WTC11 (cell line): ENCODE measurements around the gene TNFAIP3. TPM values are rescaled to one million over a fixed set of nuclear protein-coding genes. Genes with fewer than 3 reads are reported as not detected.

ENCODE experiments used
- ATAC-seq: fragments of 200-7000 bp; cut with Tn5 transposase; 2 replicates; pipeline ENCODE4 v1.10.0; 2021; ENCODE audit warnings: mild to moderate bottlenecking, moderate library complexity
- CTCF ChIA-PET: fragments of 300-600 bp; sonication (Branson Sonifier 250); formaldehyde crosslinking; loops from one replicate; lab custom pipeline; 2021; ENCODE audit warnings: antibody characterized with exemption; lab: Charles Lee
- POLR2A ChIA-PET: fragments of 350-600 bp; sonication (Branson Sonifier 250); formaldehyde crosslinking; loops from one replicate; lab custom pipeline; 2021; ENCODE audit warnings: antibody characterized with exemption; lab: Charles Lee
- DNase-seq: peaks from one replicate; pipeline ENCODE4 v3.0.0; 2021; ENCODE audit warnings: low spot score
- H3K27ac Mint-ChIP-seq: 2 replicates; pipeline ENCODE4 v1.8.0; 2021; ENCODE audit warnings: mixed read lengths
- H3K27me3 Mint-ChIP-seq: 2 replicates; pipeline ENCODE4 v1.8.0; 2021; ENCODE audit warnings: low read depth, mild to moderate bottlenecking, moderate library complexity, mixed read lengths
- H3K36me3 Mint-ChIP-seq: 2 replicates; pipeline ENCODE4 v1.8.0; 2021; ENCODE audit warnings: mixed read lengths
- H3K4me1 Mint-ChIP-seq: 2 replicates; pipeline ENCODE4 v1.8.0; 2022; ENCODE audit warnings: mixed read lengths
- H3K4me3 Mint-ChIP-seq: 2 replicates; pipeline ENCODE4 v1.8.0; 2021; ENCODE audit warnings: mild to moderate bottlenecking, moderate library complexity, mixed read lengths
- H3K9me3 Mint-ChIP-seq: 2 replicates; pipeline ENCODE4 v1.8.0; 2021; ENCODE audit warnings: mixed read lengths
- ARID4B ChIP-seq: sonication (generic); formaldehyde crosslinking; IDR thresholded peaks from 2 replicates; pipeline ENCODE4 v1.8.0; 2023; ENCODE audit warnings: missing genetic modification reagents, mild to moderate bottlenecking, borderline replicate concordance
- CBFB ChIP-seq: sonication (generic); formaldehyde crosslinking; IDR thresholded peaks from 2 replicates; pipeline ENCODE4 v1.8.1; 2022; ENCODE audit warnings: mild to moderate bottlenecking, low read depth, missing genetic modification reagents
- FOXP1 ChIP-seq: sonication (generic); formaldehyde crosslinking; IDR thresholded peaks from 2 replicates; pipeline ENCODE4 v1.8.0; 2022; ENCODE audit warnings: missing genetic modification reagents, mild to moderate bottlenecking, moderate library complexity, borderline replicate concordance
- GABPB1 ChIP-seq: sonication (generic); formaldehyde crosslinking; IDR thresholded peaks from 2 replicates; pipeline ENCODE4 v1.8.1; 2023; ENCODE audit warnings: mild to moderate bottlenecking, missing genetic modification reagents
- IRF2 ChIP-seq: sonication (generic); formaldehyde crosslinking; IDR thresholded peaks from 2 replicates; pipeline ENCODE4 v1.8.0; 2022; ENCODE audit warnings: low read depth, missing genetic modification reagents, borderline replicate concordance
- NR1H2 ChIP-seq: sonication (generic); formaldehyde crosslinking; IDR thresholded peaks from 2 replicates; pipeline ENCODE4 v1.9.0; 2021; ENCODE audit warnings: mild to moderate bottlenecking, moderate library complexity, missing genetic modification reagents
- SMAD3 ChIP-seq: sonication (generic); formaldehyde crosslinking; IDR thresholded peaks from 2 replicates; pipeline ENCODE4 v1.8.0; 2022; ENCODE audit warnings: missing genetic modification reagents, mild to moderate bottlenecking, borderline replicate concordance
- STAT6 ChIP-seq: sonication (generic); formaldehyde crosslinking; conservative IDR thresholded peaks from 2 replicates; pipeline ENCODE4 v1.8.1; 2023; ENCODE audit warnings: mild to moderate bottlenecking, low read depth, missing genetic modification reagents, moderate library complexity
- total RNA-seq: library from RNA; stranded (reverse); gene quantifications from 3 replicates; pipeline ENCODE4 v1.2.3, GENCODE V29; 2021
- TF ChIP-seq, protein P1 (sequence below): sonication (generic); formaldehyde crosslinking; IDR thresholded peaks from 2 replicates; pipeline ENCODE4 v1.8.0; 2022; ENCODE audit warnings: missing genetic modification reagents
- TF ChIP-seq, protein P2 (sequence below): sonication (generic); formaldehyde crosslinking; IDR thresholded peaks from 2 replicates; pipeline ENCODE4 v1.8.0; 2023; ENCODE audit warnings: missing genetic modification reagents

Gene TNFAIP3
- total RNA-seq, 1 experiment from 2014 or later: 4.2 TPM

GRCh38 chr6:137903274-137903932 is 36.3 kb downstream of the TNFAIP3 start:
- Mint-ChIP-seq H3K27ac (no peak overlapping the region), H3K4me1 (no peaks in the 10 kb centered on the region), H3K9me3 (no peaks in the 10 kb centered on the region), H3K36me3 (no peaks in the 10 kb centered on the region), H3K27me3 (no peaks in the 10 kb centered on the region), H3K4me3 (no peak overlapping the region)
- ATAC-seq: no peak
- CTCF ChIA-PET: no interaction called here
- no peak for DNase-seq
- POLR2A ChIA-PET: no interaction called here
- no peak for TF ChIP-seq IRF2 (CRISPR knock-in tag)
- no peak for TF ChIP-seq STAT6 (CRISPR knock-in tag)

DNA sequence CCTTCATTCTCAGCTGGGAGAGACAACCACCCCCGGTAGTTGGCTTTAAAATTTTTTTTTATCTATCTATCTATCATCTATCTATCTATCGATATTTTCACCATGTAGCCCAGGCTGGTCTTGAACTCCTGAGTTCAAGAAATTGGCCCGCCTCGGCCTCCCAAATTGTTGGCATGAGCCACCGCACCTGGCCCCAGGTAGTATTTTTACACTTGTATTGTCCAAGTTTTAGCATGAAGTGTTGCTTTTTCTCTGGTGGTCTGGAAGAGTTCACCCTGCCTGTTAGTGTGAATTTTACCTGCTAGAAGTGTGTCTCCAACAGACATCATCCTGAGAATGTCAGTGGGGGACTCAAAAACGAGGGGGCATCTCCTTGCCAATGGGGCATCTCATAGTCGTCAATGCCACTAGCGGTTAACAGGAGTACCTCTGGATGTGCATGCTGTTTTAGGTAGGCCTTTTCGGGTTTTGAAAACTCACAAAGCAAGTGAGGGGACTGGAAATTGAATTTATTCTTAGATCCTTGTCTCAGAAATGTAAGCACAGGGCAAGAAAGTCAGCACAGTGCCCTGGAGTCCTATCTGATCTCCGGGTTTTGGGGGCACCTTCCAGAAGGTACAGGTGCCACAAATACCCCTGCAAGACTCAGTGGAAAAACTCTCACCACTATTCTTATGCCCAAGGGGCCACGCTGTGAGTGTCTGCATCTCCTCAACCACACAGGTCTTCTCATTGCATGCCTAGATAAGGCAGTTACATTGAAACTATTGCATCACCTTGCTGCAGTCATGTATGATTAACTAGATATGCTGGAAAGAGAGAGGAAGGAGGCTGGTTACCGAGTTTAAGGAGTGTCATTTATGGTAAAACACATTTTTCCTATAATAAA is 37.1 kb downstream of the TNFAIP3 start:
- Mint-ChIP-seq H3K36me3 (no peaks in the 10 kb centered on the region), H3K27me3 (no peaks in the 10 kb centered on the region), H3K9me3 (no peaks in the 10 kb centered on the region), H3K27ac (0 out of 2 replicates have a peak overlapping the region, but pooled peaks have one; percentile 28), H3K4me3 (no peak overlapping the region), H3K4me1 (no peaks in the 10 kb centered on the region)
- ATAC-seq: no peak
- no peak for DNase-seq
- no peak for TF ChIP-seq SMAD3 (CRISPR knock-in tag)
- peak; percentile 97 for TF ChIP-seq GABPB1 (CRISPR knock-in tag)
- POLR2A ChIA-PET: no interaction called here
- CTCF ChIA-PET: no interaction called here

DNA sequence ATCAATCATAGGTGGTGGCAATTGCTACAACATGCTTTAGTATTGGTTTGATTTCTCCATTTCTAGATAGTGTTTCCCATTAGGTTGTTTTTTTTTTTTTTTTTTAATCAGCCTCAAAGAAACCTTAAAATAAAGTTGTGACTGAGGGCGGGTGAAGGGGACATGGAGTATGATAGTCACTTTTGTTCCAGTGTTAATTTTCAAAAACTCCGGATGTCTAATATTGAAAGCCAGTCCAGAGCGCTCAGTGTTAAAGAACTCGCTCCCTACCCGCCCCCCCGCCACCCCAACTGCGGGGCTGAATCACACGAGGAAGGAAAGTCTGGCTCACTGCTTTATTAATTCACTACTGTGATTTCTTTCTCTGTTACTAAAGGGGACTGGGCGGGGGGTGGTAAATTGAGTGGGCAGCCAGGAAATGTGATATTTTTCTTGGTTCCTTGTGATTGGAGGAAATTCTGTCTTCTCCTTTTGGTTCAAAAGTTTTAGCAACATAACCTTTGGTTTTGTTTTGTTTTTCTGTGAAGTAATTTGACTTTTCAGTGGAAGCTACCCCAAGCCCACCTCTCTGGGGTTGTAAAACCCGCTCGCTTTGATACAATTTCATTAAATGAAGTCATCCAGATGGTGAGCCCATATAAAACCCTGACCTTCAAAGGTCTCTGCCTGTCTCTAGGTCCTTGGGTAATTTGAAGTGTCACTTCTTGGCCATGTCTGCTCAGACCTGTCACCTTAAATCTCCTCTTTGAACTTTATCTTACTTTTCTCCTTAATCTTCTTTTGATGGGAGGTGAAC is 38.0 kb downstream of the TNFAIP3 start:
- ChIA-PET CTCF (no interaction called here), POLR2A (no interaction called here)
- H3K27ac Mint-ChIP-seq: no peak overlapping the region
- H3K9me3 Mint-ChIP-seq: no peaks in the 10 kb centered on the region
- ATAC-seq (no peak), DNase-seq (no peak)
- no peaks in the 10 kb centered on the region for H3K36me3 Mint-ChIP-seq
- no peak for TF ChIP-seq FOXP1 (CRISPR knock-in tag)
- no peak for TF ChIP-seq NR1H2
- TF ChIP-seq CBFB (CRISPR knock-in tag): no peak
- TF ChIP-seq, protein P1, sequence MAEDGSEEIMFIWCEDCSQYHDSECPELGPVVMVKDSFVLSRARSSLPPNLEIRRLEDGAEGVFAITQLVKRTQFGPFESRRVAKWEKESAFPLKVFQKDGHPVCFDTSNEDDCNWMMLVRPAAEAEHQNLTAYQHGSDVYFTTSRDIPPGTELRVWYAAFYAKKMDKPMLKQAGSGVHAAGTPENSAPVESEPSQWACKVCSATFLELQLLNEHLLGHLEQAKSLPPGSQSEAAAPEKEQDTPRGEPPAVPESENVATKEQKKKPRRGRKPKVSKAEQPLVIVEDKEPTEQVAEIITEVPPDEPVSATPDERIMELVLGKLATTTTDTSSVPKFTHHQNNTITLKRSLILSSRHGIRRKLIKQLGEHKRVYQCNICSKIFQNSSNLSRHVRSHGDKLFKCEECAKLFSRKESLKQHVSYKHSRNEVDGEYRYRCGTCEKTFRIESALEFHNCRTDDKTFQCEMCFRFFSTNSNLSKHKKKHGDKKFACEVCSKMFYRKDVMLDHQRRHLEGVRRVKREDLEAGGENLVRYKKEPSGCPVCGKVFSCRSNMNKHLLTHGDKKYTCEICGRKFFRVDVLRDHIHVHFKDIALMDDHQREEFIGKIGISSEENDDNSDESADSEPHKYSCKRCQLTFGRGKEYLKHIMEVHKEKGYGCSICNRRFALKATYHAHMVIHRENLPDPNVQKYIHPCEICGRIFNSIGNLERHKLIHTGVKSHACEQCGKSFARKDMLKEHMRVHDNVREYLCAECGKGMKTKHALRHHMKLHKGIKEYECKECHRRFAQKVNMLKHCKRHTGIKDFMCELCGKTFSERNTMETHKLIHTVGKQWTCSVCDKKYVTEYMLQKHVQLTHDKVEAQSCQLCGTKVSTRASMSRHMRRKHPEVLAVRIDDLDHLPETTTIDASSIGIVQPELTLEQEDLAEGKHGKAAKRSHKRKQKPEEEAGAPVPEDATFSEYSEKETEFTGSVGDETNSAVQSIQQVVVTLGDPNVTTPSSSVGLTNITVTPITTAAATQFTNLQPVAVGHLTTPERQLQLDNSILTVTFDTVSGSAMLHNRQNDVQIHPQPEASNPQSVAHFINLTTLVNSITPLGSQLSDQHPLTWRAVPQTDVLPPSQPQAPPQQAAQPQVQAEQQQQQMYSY: no peak
- no peaks in the 10 kb centered on the region for H3K4me1 Mint-ChIP-seq
- H3K27me3 Mint-ChIP-seq: 0 out of 2 replicates have a peak, but pooled peaks cover 3% of the 10 kb centered on the region
- no peak overlapping the region for H3K4me3 Mint-ChIP-seq

GRCh38 chr6:137906020-137906472 is 39.0 kb downstream of the TNFAIP3 start:
- no peaks in the 10 kb centered on the region for H3K9me3 Mint-ChIP-seq
- no peak overlapping the region for H3K4me3 Mint-ChIP-seq
- 0 out of 2 replicates have a peak, but pooled peaks cover 3% of the 10 kb centered on the region for H3K27me3 Mint-ChIP-seq
- H3K27ac Mint-ChIP-seq: no peak overlapping the region
- H3K36me3 Mint-ChIP-seq: no peaks in the 10 kb centered on the region
- DNase-seq: no peak
- no peaks in the 10 kb centered on the region; the same call in 1 of the 2 replicates for H3K4me1 Mint-ChIP-seq
- CTCF ChIA-PET: no interaction called here
- no peak for ATAC-seq
- POLR2A ChIA-PET: no interaction called here
- no peak for TF ChIP-seq ARID4B (CRISPR knock-in tag)
- TF ChIP-seq, protein P2, sequence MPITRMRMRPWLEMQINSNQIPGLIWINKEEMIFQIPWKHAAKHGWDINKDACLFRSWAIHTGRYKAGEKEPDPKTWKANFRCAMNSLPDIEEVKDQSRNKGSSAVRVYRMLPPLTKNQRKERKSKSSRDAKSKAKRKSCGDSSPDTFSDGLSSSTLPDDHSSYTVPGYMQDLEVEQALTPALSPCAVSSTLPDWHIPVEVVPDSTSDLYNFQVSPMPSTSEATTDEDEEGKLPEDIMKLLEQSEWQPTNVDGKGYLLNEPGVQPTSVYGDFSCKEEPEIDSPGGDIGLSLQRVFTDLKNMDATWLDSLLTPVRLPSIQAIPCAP (CRISPR knock-in tag): no peak
